Pancreas (tissue), 10 donors: ENCODE results near the gene IRF5. TPM values are rescaled to one million over a fixed set of nuclear protein-coding genes. Genes with fewer than 3 reads are reported as not detected.
A peak's percentile ranks its signal among the peaks of the same experiment; 100 is the strongest.

Experiments
- ATAC-seq, 4 donors: fragments of 200-7000 bp; cut with Tn5 transposase; one replicate each; pipeline versions ENCODE4 v1.8.0 to v1.9.1; 2020; ENCODE audit warnings: mild to moderate bottlenecking in 4 of 4, moderate library complexity in 4 of 4
- DNase-seq, 6 donors: peaks; one replicate each; pipeline ENCODE4 v3.0.0-alpha.2; 2020
- FAIRE-seq: peaks from 2 replicates; lab custom pipeline; 2012; peaks lifted over from hg19 to GRCh38; lab: Jason Lieb, UNC
- H3K27ac ChIP-seq, 4 donors: fragments of 200-600 bp; sonication (generic); 1 replicate in 3 of 4; 2 replicates in 1 of 4; pipeline versions ENCODE4 v1.5.0 to v1.8.0; 2020
- H3K27me3 ChIP-seq, 4 donors: fragments of 200-600 bp; one replicate each; pipeline ENCODE4 v1.8.0; 2021
- H3K36me3 ChIP-seq, 3 donors: fragments of 200-600 bp; sonication (generic) in 1 of 3; one replicate each; pipeline versions ENCODE4 v1.5.0 to v1.8.0; 2020 to 2021
- H3K4me1 ChIP-seq, 3 donors: fragments of 200-600 bp; one replicate each; pipeline ENCODE4 v1.8.0; 2021
- H3K4me3 ChIP-seq, 4 donors: fragments of 200-600 bp; sonication (generic) in 2 of 4; one replicate each; pipeline versions ENCODE4 v1.5.0 to v1.8.0; 2020 to 2021
- H3K9me3 ChIP-seq, 4 donors: fragments of 200-600 bp; one replicate each; pipeline ENCODE4 v1.8.0; 2021
- CTCF ChIP-seq, 4 donors: fragments of 200-600 bp; sonication (generic) in 3 of 4; IDR thresholded peaks; one replicate each; pipeline versions ENCODE4 v1.5.0 to v1.8.0; 2021; ENCODE audit warnings: antibody characterized with exemption in 4 of 4
- WGBS, 2 donors: extraction: QIAGEN DNeasy Blood & Tissue Kit; methylation state at CpG; one replicate each; pipeline ENCODE4 v1.1.7; 2013; 5-methylcytosine and 5-hydroxymethylcytosine counted together
- intact Hi-C, 3 donors: fragments of 100-400 bp; cut with DNase I; formaldehyde crosslinking; loops; one replicate each; pipeline versions ENCODE4 v1.11.1 to v1.14.2; 2022
- polyA plus RNA-seq, 2 donors: library from polyadenylated mRNA; stranded (reverse); fragments of 200-250 nt; gene quantifications; one replicate each; pipeline ENCODE4 v1.2.3, GENCODE V29; 2013
- total RNA-seq, 6 donors: library from RNA; stranded (reverse); fragmentation: NEBNext Ultra II Directional in 4 of 6; extraction: Animal tissue kit (Norgen Biotek cat#: 25700) in 4 of 6; gene quantifications; one replicate each; pipeline versions ENCODE4 v1.2.1 to v1.2.4, GENCODE V29; 2021 to 2023
- donor health status: healthy with polysubstance abuse.
- donor health status: DM: no; HTN: no; CAD: no; lungs with moderate emphysema.
- donor health status: DM: no; HTN: no; CAD: no.
- donor health status: control.
- donor health status: control.
- donor health status: Bipolar disorder and iron deficiency.
- donor health status: DM: yes; HTN: yes; CAD: no.
- donor health status: DM: no; HTN: no; CAD: no.
- donor health status: DM: no; HTN: no; CAD: no.
- donor health status: DM: yes; HTN: yes; CAD: no.

The IRF5 gene
- total and polyA plus RNA-seq, 8 donors, result 3.2 to 12.4 (median 5.1) TPM

- Histone ChIP-seq H3K9me3 (no peaks in the 10 kb centered on the region), H3K4me1 (no peaks in the 10 kb centered on the region), H3K36me3 (no peaks in the 10 kb centered on the region), H3K27me3 (no peaks in the 10 kb centered on the region), H3K4me3 (no peak overlapping the region), H3K27ac (no peak overlapping the region)
- no peak for TF ChIP-seq CTCF (IDR thresholded peaks at IDR 0.05)
- DNase-seq, result no peak
- ATAC-seq, result no peak
- WGBS, 2 donors, result 95 to 96% methylated on average over 4 of the region's 4 CpGs
- FAIRE-seq, result no peak
- intact Hi-C loops, result no loop called here
Observed at GRCh38 chr7:128936798-128937197, 929 bp upstream of the IRF5 start.

GRCh38 chr7:128937271-128937646 is 468 bp upstream of the IRF5 start:
- Histone ChIP-seq H3K9me3 (no peaks in the 10 kb centered on the region), H3K4me3 (peak overlapping the region in 3 of 4 donors; percentile 79 to 93 (median 90)), H3K4me1 (no peaks in the 10 kb centered on the region), H3K27me3 (no peaks in the 10 kb centered on the region), H3K36me3 (no peaks in the 10 kb centered on the region), H3K27ac (peak overlapping the region in 1 of 4 donors; percentile 10)
- no peak for DNase-seq
- intact Hi-C loops, result no loop called here
- WGBS, 2 donors, result 76 to 84% methylated on average over 17 of the region's 17 CpGs
- FAIRE-seq, result no peak
- no peak for TF ChIP-seq CTCF (IDR thresholded peaks at IDR 0.05)
- ATAC-seq, result no peak

DNA sequence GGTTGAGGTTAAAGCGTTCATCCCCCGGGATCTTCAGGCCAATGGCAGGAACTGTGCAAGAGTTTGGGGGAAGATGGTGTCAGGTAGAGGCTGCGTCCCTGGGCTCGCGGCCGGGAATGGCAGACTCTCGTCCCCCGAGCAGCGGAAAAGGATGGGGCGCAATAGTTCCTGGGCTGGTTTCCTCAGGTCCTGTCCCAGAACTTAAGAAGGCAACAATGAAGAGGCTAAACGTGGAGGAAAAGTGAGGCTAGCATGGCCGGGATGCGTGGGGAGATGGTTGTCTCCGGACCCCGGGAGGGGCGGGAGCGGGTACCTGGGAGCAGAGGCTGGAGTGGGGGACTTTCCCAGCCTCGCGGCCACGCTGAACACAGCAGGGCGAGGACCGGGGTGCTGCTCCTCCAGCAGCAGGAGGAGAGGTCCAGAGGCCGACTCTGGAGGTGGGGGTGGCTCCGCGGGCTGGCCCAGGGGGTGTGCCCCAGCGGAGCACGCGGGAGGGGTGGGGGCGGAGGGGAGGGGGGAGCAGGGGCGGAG is 882 bp downstream of the IRF5 start:
- ATAC-seq (peak; percentile 7 to 44 (median 30)), FAIRE-seq (no peak), DNase-seq (peak in 2 of 6 donors; percentile 53 to 81)
- H3K27ac ChIP-seq, result peak overlapping the region in 1 of 4 donors; percentile 55
- H3K4me1 ChIP-seq, result no peaks in the 10 kb centered on the region
- no peaks in the 10 kb centered on the region for H3K36me3 ChIP-seq
- peak overlapping the region; percentile 55 to 93 (median 84) for H3K4me3 ChIP-seq
- no peak for TF ChIP-seq CTCF (IDR thresholded peaks at IDR 0.05)
- intact Hi-C loops, result no loop called here
- 1 to 3% methylated on average over 21 to 30 of the region's 30 CpGs for WGBS, 2 donors
- H3K27me3 ChIP-seq, result no peaks in the 10 kb centered on the region
- H3K9me3 ChIP-seq, result no peaks in the 10 kb centered on the region

- Histone ChIP-seq H3K4me1 (no peaks in the 10 kb centered on the region), H3K36me3 (no peaks in the 10 kb centered on the region), H3K27ac (peak overlapping the region in 2 of 4 donors; percentile 8 to 55), H3K27me3 (no peaks in the 10 kb centered on the region), H3K4me3 (peak overlapping the region in 2 of 4 donors; percentile 90 to 93), H3K9me3 (no peaks in the 10 kb centered on the region)
- ATAC-seq (peak in 2 of 4 donors; percentile 13 to 23), FAIRE-seq (no peak), DNase-seq (peak in 1 of 6 donors; percentile 60)
- intact Hi-C loops, result no loop called here
- no peak for TF ChIP-seq CTCF (IDR thresholded peaks at IDR 0.05)
- 67 to 97% methylated on average over 4 to 7 of the region's 7 CpGs for WGBS, 2 donors
Observed at GRCh38 chr7:128939075-128939860, 1.5 kb downstream of the IRF5 start.
